Measurements from ENCODE around the gene GPATCH4.

- TF ChIP-seq SUZ12 (IDR thresholded peaks at IDR 0.05; ENCODE audit: extremely low read depth, insufficient read depth, insufficient read length) = peak; percentile 84
- no peak for TF ChIP-seq ZNF274 (IDR thresholded peaks at IDR 0.05; ENCODE audit: low read depth, low read length)
- TF ChIP-seq YY1 (IDR thresholded peaks at IDR 0.05; ENCODE audit: insufficient read depth, insufficient read length) = no peak
Measured at GRCh38 chr1:156623946-156624813, 22.9 kb upstream of the GPATCH4 start.
